NCI-H774 (cell line): ENCODE measurements around the gene BIRC7.

Experiments
- DNase-seq: peaks from one replicate; lab custom pipeline; 2025; lab: John Stamatoyannopoulos, UW

The BIRC7 gene

GRCh38 chr20:63235399-63235983, at the start of gene BIRC7:
BIRC7 (plus strand) TSS chr20:63235905; CDS start chr20:63236097, 192 bp downstream.
- DNase-seq: no peak

- DNase-seq: no peak
Observed at GRCh38 chr20:63186084-63186483, 49.6 kb upstream of the BIRC7 start.

- no peak for DNase-seq
Observed at GRCh38 chr20:63186528-63187316, 49.0 kb upstream of the BIRC7 start.

- no peak for DNase-seq
Observed at GRCh38 chr20:63187338-63188158, 48.2 kb upstream of the BIRC7 start.

- no peak for DNase-seq
Observed at GRCh38 chr20:63188159-63188442, 47.6 kb upstream of the BIRC7 start.

GRCh38 chr20:63188641-63189321, 46.9 kb upstream of the BIRC7 start:
- no peak for DNase-seq

GRCh38 chr20:63189322-63189642, 46.4 kb upstream of the BIRC7 start:
- DNase-seq: no peak

- DNase-seq: no peak
Observed at GRCh38 chr20:63189846-63190559, 45.7 kb upstream of the BIRC7 start.

GRCh38 chr20:63190828-63191227, 44.9 kb upstream of the BIRC7 start:
- DNase-seq: no peak

- DNase-seq: peak; percentile 92
Observed at GRCh38 chr20:63191400-63191799, 44.3 kb upstream of the BIRC7 start.

GRCh38 chr20:63192721-63193120, 43.0 kb upstream of the BIRC7 start:
- DNase-seq: no peak

- DNase-seq: no peak
Observed at GRCh38 chr20:63194007-63194796, 41.5 kb upstream of the BIRC7 start.

- DNase-seq: no peak
Observed at GRCh38 chr20:63194797-63195173, 40.9 kb upstream of the BIRC7 start.

- DNase-seq: no peak
Observed at GRCh38 chr20:63196768-63197470, 38.8 kb upstream of the BIRC7 start.

GRCh38 chr20:63198606-63199005, 37.1 kb upstream of the BIRC7 start:
- no peak for DNase-seq

- DNase-seq: no peak
Observed at GRCh38 chr20:63202021-63202420, 33.7 kb upstream of the BIRC7 start.

- no peak for DNase-seq
Observed at GRCh38 chr20:63202811-63203526, 32.7 kb upstream of the BIRC7 start.

- DNase-seq: no peak
Observed at GRCh38 chr20:63204362-63204761, 31.3 kb upstream of the BIRC7 start.

GRCh38 chr20:63205896-63206295, 29.8 kb upstream of the BIRC7 start:
- DNase-seq: no peak

- no peak for DNase-seq
Observed at GRCh38 chr20:63206878-63207277, 28.8 kb upstream of the BIRC7 start.
